ENCODE measurements around the gene SFN.

Gene SFN

GRCh38 chr1:26900001-26900814, 37.3 kb downstream of the SFN start, which contains the start of gene GPATCH3:
TSS of gene GPATCH3 (minus strand) at chr1:26900467. CDS start at chr1:26900442, 25 bp downstream.
- peak within 1 kb of the TSS; percentile 92 for H3K4me3 Mint-ChIP-seq
- peaks cover 10% of the 10 kb centered on the region for H3K36me3 Mint-ChIP-seq (ENCODE audit: low read depth)
- DNase-seq (ENCODE audit: low spot score): peak; percentile 80
- H3K4me1 Mint-ChIP-seq (ENCODE audit: low read depth): peaks cover 17% of the 10 kb centered on the region
- peak within 1 kb of the TSS; percentile 99 for H3K27ac Mint-ChIP-seq
- H3K9me3 Mint-ChIP-seq: no peaks in the 10 kb centered on the region
- H3K27me3 Mint-ChIP-seq (ENCODE audit: low read depth): peaks cover 3% of the 10 kb centered on the region

- Mint-ChIP-seq H3K36me3 (ENCODE audit: low read depth) (peaks cover 9% of the 10 kb centered on the region), H3K9me3 (no peaks in the 10 kb centered on the region), H3K4me1 (ENCODE audit: low read depth) (peaks cover 17% of the 10 kb centered on the region), H3K27ac (peak overlapping the region; percentile 99), H3K27me3 (ENCODE audit: low read depth) (peaks cover 3% of the 10 kb centered on the region), H3K4me3 (peak overlapping the region; percentile 92)
- no peak for DNase-seq (ENCODE audit: low spot score)
Observed at GRCh38 chr1:26900815-26901511, 38.0 kb downstream of the SFN start.

- Mint-ChIP-seq H3K27ac (no peak overlapping the region), H3K36me3 (ENCODE audit: low read depth) (no peaks in the 10 kb centered on the region), H3K9me3 (no peaks in the 10 kb centered on the region), H3K4me3 (no peak overlapping the region), H3K4me1 (ENCODE audit: low read depth) (no peaks in the 10 kb centered on the region), H3K27me3 (ENCODE audit: low read depth) (peaks cover 4% of the 10 kb centered on the region)
- DNase-seq (ENCODE audit: low spot score): no peak
Observed at GRCh38 chr1:26907071-26907917, 44.3 kb downstream of the SFN start.

- H3K36me3 Mint-ChIP-seq (ENCODE audit: low read depth): no peaks in the 10 kb centered on the region
- no peaks in the 10 kb centered on the region for H3K4me1 Mint-ChIP-seq (ENCODE audit: low read depth)
- H3K4me3 Mint-ChIP-seq: no peak overlapping the region
- no peak for DNase-seq (ENCODE audit: low spot score)
- no peak overlapping the region for H3K27ac Mint-ChIP-seq
- peaks cover 2% of the 10 kb centered on the region for H3K27me3 Mint-ChIP-seq (ENCODE audit: low read depth)
- no peaks in the 10 kb centered on the region for H3K9me3 Mint-ChIP-seq
Observed at GRCh38 chr1:26909951-26910342, 47.0 kb downstream of the SFN start.

DNA sequence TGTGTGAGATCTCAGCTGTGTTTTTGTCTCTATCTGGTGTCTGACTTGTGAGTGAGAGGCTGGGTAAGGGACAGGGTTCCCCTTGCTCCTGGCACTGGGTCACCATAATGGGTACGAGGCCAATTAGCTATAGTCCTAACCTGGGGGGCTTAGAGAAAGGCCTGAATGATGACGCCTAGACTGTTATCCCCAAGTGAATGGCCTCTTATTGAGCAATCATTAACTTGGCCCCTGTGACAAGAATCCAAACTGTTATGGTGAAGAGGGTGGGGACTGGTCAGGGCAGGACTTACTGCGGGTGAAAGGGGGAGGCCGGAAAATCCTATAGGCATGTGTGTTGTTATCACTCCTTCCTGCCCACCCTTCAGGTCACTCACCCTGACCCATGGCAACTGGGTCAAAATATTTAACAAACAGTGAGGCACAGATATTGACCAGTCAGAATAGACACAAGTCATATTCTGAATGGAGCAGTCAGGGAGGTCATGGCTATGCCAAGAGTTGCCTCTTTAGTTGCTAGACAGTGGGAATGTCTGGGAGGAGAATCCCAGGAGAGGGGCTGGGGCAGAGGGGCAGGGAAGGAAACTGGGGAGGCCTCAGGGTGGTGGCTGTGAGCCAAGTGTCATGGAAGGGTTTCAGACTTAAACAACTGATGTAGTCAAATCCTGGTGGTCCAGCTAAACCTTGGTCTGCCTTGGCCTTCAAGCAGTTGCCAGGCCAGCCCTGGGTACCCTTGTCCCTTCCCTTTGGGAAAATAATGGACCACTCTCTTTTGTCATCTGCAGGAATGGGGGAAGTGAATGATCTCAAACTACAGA, 47.6 kb downstream of the SFN start:
- H3K27me3 Mint-ChIP-seq (ENCODE audit: low read depth): peaks cover 2% of the 10 kb centered on the region
- no peak for DNase-seq (ENCODE audit: low spot score)

DNA sequence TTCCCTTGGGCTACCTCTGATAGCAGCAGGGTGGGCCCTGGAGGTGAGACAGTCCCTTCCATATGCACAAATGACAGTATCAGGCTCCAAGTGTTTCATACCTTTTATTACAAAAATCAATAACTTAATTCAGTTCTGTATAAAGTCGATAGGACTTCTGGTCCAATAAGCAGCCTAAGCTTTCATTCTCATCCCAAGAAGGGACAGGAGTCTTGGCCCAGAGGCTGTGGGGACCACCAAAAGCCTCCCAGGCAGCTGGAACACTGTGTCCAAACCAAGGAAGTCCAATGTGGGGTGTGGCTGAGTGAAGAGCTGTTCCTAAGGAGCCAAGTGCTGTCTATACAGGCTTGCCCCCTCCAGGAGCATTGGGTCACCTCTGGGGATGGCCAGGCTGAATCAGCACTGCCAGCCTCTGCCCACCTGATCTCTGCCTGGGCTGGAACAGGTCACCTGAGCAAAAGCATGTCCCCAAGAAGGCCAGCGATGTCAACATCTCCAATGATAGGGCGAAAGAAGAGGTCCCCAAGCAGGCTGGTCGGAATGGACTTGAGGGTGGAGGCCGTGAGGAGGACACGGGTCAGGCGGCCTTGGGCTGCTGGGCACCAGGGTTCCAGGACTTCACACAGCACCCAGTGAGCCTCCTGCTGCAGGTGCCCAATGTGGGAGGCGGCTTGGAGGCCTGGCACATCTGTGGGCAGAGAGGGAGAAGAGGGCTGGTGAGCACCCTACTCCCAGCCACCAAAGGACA, 48.6 kb downstream of the SFN start:
- no peak overlapping the region for H3K4me3 Mint-ChIP-seq
- no peaks in the 10 kb centered on the region for H3K4me1 Mint-ChIP-seq (ENCODE audit: low read depth)
- no peak overlapping the region for H3K27ac Mint-ChIP-seq
- no peaks in the 10 kb centered on the region for H3K36me3 Mint-ChIP-seq (ENCODE audit: low read depth)
- no peak for DNase-seq (ENCODE audit: low spot score)
- H3K27me3 Mint-ChIP-seq (ENCODE audit: low read depth): peaks cover 2% of the 10 kb centered on the region
- H3K9me3 Mint-ChIP-seq: no peaks in the 10 kb centered on the region

More for the DNA sequence above, 47.6 kb downstream of the SFN start:
- Mint-ChIP-seq H3K4me3 (no peak overlapping the region), H3K9me3 (no peaks in the 10 kb centered on the region), H3K36me3 (ENCODE audit: low read depth) (no peaks in the 10 kb centered on the region), H3K27ac (no peak overlapping the region), H3K4me1 (ENCODE audit: low read depth) (no peaks in the 10 kb centered on the region)

GRCh38 chr1:26912147-26912490, 49.2 kb downstream of the SFN start:
- Mint-ChIP-seq H3K27me3 (ENCODE audit: low read depth) (peaks cover 2% of the 10 kb centered on the region), H3K9me3 (no peaks in the 10 kb centered on the region), H3K4me3 (no peak overlapping the region), H3K36me3 (ENCODE audit: low read depth) (no peaks in the 10 kb centered on the region), H3K27ac (no peak overlapping the region), H3K4me1 (ENCODE audit: low read depth) (no peaks in the 10 kb centered on the region)
- DNase-seq (ENCODE audit: low spot score): no peak

GRCh38 chr1:26913389-26913753, 50.4 kb downstream of the SFN start:
- H3K4me3 Mint-ChIP-seq: no peak overlapping the region
- no peaks in the 10 kb centered on the region for H3K36me3 Mint-ChIP-seq (ENCODE audit: low read depth)
- peaks cover 2% of the 10 kb centered on the region for H3K27me3 Mint-ChIP-seq (ENCODE audit: low read depth)
- no peaks in the 10 kb centered on the region for H3K4me1 Mint-ChIP-seq (ENCODE audit: low read depth)
- no peaks in the 10 kb centered on the region for H3K9me3 Mint-ChIP-seq
- no peak for DNase-seq (ENCODE audit: low spot score)
- no peak overlapping the region for H3K27ac Mint-ChIP-seq

Data from T-helper 2 cell treated with Interferon-gamma antibody and Interleukin-4, amounts not matched to agents 5 μg/mL and 100 μg/mL, for 36 hours (primary cell).